HS-27A (cell line): Measurements from ENCODE around the gene MDN1.
"Not testable (repeated sequence)": the region's sequence is repeated elsewhere in the genome, so short reads cannot be mapped to it uniquely, and the experiment has no call there.

ENCODE experiments used
- DNase-seq: peaks from one replicate; pipeline ENCODE4 v3.0.0-alpha.2; 2012; ENCODE audit warnings: low read depth, missing footprints

MDN1 gene

DNA sequence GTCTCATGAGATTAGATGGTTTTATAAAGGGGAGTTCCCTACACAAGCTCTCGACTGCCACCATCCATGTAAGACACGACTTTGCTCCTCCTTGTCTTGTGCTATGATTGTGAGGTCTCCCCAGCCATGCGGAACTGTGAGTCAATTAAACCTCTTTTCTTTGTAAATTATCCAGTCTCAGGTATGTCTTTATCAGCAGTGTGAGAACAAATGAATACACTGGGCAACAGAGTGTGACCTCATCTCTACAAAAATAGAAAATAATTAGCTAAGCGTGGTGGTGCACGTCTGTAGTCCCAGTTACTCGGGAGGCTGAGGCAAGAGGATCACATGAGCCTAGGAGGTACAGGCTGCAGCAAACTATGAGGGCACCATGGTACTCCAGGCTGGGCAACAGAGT lies 51.3 kb downstream of the MDN1 start:
- no peak for DNase-seq

DNA sequence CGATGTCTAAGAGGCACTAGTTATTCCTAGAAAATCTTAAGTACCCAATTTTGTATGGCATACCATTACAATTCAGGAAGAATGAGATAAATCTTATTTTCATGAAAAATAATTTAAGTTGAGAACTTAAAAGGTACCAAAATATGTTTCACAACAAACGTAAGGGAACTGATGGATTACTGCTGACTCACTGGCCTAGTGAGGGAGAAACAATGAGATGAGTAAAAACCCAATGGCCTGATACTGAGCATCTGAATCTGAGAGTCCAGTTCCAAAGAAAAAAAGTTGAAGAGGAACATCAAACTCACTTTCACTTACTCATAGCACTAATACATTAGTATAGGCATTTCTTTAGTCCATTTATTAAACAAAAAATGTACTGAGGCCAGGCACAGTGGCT lies 56.0 kb downstream of the MDN1 start:
- DNase-seq, result no peak

DNA sequence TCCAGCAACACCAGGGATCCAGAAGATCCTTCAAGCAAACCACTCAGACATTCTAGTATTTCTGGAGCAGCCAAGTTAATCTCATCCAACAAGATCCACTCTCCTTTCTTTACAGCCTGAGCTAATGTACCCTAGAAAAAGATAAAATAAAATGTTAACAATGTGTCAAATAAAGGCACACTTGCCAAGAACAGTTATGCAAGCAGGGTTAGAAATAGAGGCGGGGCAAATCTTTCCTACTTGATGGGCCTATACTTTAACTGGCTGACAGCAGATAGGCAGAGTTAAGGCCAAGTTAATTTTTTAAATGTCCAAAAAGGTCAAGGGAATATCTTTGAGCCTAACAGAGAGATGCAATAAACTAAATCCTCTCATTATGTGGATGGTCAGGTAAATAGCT lies 60.8 kb downstream of the MDN1 start:
- no peak for DNase-seq

DNA sequence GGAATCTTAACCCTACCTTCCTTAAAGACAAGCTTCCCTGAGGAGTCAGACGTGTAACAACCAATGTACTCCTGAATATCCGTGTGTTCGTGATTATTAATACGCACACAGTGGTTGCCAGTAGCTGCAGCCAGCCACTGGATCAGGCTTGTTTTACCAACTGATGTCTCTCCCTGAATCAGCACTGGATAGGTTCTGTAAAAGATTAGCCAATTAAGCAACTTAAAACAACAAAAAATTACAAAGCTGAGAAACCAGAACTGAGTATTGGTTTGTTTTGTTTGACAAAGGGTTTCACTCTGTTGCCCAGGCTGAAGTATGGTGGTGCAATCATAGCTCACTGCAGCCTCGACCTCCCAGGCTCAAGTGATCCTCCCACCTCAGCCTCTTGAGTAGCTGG lies 69.3 kb downstream of the MDN1 start:
- no peak for DNase-seq

DNA sequence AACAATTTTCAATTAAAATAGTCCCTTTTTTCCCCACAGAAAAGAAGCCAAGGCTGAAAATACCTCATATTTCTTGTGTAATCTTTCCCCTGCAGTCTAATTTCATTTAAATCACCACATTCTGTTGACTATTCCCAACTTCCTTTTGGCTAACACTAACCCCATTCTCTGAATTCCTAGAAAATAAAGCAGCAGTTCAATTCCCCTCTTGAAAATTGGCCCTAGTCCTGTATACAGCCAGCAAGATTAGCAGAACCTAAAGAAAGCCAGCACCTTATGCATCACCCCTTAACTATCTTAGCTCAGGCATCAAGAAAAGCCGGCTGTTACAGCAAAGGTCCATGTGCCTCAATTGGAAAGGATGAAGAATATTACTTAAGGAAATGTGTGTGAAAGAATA lies 69.7 kb downstream of the MDN1 start:
- DNase-seq, result no peak

DNA sequence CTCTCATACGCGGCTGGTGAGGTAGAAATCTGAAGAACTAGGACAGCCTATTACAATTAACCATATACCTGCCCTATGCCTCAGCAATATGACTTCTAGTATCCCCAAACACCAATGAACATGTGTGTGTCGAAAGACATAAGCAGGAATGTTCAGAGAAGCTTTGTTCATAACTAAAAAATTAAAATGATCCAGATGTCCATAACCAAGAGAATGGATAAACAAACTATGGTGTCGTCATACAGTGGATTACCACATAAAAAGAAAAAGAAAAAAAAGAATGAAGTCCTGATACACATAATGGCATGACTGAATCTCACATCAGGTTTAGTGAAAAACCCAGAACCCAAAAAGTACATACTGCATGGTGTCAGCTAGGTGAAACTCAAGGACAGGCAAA lies 73.9 kb downstream of the MDN1 start:
- DNase-seq, result no peak

DNA sequence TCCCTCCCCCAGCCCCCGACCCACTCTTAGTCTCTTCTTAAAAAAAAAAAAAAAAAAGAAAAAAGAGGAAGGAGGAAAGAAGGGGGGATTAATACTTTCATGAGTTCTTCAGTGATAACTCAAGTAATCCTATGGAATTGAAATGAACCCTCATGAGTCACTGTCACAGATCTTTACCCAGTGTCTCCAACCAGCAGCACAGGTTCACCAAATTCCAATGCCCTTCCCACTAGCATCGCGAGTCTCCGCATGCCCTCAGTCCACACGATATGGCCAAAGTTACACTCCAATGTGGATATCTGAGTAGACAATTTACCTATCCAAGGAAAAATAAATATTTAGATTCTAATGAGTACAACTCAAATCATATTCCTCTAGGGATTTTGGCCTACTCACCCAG lies 74.5 kb downstream of the MDN1 start:
- DNase-seq, result no peak

DNA sequence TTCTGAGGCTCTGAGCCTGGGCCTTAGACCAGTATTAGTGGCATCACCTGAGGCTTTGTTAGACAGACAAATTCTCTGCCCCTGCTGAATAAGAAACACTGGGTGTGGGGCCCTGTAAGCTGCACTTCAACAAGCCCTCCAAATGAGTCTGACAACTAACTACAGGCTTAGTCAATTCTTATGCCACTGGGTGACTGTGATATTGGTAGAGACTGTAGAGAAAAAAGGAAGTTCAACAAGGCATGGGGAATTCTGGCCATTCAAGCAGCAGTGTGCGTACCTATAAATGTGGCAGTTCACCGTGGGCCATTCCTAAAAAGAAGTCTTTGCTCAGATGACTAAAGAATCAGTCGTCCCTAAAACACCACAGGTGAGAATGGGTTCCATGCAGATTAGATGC lies 82.7 kb downstream of the MDN1 start:
- DNase-seq, result no peak

DNA sequence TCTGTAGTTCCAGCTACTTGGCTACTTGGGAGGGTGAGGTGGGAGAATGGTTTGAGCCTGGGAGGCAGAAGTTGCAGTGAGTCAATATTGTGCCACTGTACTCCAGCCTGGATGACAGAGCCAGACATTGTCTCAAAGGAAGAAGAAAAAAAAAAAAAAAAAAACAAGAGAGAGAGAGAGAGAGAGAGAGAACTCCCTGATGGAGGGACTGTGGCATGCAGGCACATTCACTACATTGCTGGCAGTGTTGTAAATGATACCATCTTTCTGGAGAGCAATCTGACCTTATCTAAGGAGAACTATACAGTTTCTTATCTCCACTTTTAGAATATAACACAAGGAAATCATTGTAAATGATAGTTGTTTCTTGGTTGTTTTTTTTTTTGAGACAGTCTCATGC lies 85.1 kb downstream of the MDN1 start:
- DNase-seq, result no peak

DNA sequence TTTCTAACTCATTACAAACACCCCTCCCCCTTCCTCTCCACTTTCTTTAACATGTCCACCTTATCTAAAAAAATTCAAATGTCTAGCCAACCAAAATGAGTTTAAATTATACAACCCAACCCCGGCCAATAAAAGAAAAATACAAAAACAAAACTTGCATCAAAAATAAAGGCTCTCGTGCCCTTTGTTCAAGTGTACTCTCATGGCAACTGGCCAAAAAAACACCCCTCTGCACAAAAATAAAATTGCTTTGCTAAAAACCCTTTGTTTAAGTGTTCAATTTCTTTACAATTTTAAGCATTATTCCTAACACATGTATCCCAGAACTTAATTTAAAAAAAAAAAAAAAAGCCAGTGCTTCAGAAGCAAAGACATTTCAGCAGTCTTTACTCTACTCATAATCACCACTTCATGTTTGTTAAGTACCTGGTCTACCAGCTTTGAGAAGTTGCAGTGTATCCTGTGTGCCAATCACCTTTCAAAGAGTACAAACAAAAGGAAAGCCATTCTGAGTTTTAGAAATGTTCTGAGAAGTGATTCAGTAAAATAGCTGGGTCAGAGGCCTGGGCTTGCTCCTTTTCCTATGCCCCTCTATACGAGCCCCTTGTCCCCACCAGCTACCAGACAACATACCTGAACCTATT lies 87.5 kb downstream of the MDN1 start:
- DNase-seq, result no peak

DNA sequence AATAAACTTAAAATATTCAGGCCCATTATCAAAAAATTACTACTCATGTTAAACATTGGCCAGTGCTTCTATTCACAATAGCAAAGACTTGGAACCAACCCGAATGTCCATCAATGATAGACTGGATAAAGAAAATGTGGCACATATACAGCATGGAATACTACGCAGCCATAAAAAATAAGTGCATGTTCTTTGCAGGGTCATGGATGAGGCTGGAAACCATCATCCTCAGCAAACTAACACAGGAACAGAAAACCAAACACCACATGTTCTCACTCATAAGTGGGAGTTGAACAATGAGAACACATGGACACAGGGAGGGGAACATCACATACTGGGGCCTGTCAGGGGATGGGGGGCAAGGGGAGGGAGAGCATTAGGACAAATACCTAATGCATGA lies 88.3 kb downstream of the MDN1 start:
- DNase-seq, result not testable (repeated sequence)

DNA sequence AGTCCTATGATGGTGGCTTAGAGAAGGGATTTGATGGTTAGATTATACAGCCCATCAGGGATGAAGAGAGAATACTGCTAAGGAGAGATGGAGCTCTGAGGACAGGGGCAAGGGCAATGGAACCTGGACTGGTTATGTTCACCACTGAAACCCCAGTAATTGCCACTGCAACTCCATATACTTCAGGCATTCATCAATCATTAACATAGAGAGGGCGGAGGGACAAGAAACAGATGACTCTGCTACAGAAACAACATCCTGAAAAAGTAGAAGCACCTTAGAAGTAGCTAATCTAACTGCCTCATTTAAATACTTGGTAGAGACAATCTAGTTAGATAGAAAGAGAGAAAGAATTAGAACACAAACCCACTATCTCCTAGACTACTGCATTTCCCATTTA lies 89.8 kb downstream of the MDN1 start:
- no peak for DNase-seq

DNA sequence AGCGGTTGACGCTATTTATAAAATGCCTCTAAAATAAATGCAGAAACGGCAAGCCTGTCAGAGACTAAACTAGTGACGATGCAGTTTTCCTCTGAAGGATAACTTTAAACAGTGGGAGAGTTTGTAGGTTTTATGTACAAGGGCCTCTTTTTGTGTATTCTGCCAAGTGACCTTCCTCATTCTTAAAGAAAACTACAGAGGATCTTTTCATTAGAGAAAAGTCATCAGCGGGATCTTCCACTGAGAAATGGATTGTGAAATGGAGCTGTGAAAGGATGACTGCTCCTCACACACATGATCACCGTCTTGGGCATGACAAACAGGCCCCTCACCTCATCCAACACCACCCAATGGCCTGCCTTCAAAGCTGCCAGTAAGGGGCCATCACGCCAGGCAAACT lies 92.1 kb downstream of the MDN1 start:
- no peak for DNase-seq

DNA sequence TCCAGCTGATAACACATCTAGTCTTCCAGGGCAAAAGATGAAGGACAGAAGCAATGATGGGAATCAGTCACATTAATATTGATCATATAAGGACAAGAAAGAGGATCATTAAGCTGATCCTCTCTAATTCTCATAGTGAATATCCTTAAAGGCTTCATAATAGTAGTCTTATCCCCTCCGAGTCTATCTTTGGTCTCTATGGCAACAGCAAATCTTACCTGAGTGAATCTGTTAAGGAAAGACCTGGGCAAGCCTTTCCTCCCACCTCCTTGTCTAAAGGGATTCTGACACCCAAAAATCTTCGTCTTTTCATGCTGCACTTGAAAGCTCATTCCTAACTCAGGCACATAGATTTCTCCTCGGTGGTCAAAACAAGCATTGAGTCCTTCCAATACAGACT lies 94.6 kb downstream of the MDN1 start:
- DNase-seq, result no peak

DNA sequence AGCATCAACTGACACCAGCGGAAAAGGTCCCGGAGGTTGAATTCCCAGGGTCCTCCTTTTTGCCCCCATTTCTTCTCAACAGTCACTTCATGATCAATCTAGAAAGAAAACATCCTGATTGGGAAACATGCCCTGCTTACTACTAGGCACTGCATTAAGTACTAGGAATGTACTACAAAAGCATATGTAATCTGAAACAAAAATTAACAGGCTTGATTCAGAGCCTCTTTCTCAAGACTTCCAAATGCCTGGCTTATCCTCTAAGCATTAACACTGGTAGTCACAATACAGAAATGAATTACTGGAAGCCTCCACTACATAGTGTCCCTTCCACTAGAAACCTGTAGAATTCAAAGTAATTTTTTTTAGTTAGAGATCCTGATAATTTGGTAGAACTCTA lies 96.5 kb downstream of the MDN1 start:
- no peak for DNase-seq

DNA sequence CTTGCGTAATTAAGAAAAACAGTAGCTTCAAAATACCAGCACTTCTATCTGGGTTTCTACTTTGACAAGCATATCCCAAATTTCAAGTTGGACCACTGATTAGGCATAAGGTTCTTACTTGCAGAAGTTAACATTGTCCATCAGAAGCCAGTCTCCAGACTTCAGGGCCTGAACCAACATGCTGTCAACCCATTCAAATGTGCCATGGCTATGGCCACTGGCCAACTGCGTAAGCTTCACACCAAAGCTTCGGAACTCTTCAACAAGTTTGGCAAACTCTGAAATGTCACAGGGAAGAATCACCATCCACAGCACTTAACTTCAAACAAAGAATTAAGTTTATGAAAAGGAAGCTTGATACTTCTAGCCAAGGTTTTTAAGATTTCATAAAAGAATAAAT lies 103.1 kb downstream of the MDN1 start:
- DNase-seq, result no peak

DNA sequence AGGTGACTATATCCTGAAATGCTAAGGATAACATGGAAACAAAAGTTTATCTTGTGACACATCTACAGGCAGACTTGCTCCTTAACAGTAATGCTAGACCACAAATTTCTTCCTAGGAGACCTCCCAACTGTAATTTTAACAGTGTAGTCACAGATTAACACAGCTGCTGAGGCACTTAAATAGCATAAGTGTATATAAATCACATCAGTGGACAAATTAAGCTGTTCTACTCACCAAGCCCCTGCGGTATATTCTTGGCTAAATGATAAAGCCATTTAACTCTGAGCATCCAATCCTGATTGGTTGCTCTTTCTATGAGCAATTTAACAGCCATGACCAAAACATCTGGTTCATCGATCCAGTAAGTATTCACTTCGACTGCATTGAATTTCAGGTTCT lies 107.8 kb downstream of the MDN1 start:
- DNase-seq, result no peak

DNA sequence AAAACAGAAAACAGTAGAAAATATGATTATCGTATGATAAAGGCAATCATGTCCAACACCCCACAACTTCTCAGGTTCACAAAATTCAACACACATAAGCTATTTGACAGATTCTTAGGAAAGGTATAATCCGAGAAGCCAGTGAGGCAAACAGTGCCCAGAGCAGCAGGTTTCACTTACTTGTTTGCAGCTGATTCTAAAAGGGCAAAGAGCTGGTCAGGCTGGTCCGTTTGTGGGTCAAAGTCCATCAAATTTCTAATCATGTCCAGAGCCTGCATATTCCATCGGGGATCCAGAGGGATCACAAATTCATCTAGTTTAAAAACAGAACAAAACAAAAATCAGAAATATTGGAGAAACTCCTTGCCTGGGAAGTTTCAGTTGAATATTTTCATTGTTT lies 111.3 kb downstream of the MDN1 start:
- DNase-seq, result no peak

DNA sequence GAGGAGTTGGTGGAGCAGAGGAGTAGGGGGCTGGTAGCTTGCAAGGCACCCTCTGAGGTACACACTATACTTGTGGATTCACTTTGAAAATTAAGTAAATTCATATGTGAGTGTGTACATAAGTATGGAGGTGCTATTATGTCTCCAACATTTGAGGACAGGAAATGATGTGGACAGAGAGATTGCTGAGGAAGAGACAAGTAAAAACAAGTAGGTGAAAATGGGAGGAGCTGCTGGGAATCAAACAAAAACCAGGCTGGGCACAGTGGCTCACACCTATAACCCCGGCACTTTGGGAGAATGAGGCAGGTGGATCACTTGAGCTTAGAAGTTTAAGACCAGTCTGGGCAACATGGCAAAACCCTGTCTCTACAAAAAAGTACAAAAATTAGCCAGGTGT lies 111.8 kb downstream of the MDN1 start:
- no peak for DNase-seq

DNA sequence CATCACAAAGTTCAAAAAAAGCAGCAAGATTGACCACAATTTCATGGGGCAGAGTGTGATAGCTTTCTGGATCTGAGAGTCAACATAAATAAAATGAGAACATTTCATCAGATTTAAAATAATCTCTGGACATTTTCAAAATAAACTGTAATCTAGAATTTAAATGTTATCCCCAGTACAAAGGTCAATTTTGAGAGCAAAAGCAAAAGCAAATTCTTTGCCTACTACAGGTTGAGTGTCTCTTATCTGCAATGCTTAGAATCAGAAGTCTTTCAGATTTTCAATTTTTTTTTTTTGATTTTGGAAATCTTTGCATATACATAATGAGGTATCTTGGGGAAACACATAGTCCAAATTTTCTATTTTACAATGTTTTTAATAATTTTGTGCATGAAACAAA lies 113.5 kb downstream of the MDN1 start:
- no peak for DNase-seq

DNA sequence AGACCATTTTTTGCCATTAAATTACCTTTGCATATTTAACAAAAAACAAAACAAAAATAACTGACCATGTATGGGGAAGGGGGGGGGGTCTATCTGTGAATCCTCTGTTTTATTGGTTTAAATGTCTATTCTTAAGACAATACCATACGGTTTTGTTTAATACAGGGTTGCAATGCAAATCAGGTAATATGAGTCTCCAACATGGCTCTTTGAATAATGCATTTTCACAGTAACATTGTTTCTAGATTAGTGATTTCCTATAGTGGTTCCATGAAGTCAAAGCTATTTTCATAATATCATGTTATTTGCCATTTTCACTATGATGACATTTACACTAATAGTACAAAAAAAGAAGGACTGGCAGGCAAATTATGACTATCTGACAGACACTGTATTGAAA lies 116.3 kb downstream of the MDN1 start:
- DNase-seq, result no peak

DNA sequence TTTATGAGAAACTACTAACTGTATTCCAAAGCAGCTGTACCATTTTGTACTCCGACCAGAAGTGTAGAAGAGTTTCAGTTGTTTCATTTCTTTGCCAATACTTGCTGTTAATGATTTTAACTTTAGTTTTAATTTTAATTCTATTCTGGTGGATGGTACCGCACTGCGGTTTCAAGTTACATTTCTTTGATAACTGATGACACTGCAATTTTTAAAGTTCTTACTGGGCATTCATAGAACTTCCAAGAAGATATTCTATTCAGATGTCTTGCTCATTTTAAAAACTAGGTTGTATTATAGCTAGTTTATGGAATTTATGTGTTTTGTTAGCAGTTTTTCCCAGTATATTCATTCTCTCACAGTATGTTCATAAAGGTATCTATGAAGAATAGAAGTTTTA lies 117.2 kb downstream of the MDN1 start:
- DNase-seq, result no peak

DNA sequence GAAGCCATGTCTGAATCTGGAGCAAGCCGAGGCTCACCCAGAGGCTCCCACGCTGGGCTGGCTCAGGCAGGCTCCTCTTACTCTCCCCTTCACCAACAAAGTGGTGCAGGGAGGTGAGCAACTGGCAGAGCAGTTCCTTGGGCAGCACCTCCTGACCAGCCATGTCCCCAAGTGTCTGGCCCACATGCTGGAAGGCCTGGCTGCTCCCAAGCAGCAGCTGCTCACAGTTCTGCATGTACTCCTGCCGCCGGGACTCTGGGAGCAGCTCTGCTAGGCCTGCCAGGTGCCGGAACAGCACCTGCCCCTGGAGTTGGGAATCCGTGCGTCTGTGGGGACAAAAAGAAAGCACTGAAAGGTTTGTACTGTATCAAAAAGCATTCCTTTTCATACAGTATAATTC lies 123.9 kb downstream of the MDN1 start:
- no peak for DNase-seq

DNA sequence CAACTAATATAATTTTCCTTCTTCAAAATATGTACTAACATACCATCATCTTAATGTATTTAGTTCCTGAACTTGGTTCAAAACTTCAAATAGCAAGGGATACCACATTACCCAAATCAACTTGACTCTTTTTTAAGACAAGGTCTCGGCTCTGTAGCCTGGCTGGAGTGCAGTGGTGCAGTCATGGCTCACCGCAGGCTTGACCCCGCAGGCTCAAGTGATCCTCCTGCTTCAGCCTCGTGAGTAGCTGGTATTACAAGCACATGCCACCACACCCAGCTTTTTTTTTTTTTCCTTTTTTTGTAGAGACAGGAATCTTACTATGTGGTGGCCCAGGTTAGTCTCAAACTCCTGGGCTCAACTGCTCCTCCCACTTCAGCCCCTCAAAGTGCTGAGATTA lies 125.2 kb downstream of the MDN1 start:
- DNase-seq, result no peak

DNA sequence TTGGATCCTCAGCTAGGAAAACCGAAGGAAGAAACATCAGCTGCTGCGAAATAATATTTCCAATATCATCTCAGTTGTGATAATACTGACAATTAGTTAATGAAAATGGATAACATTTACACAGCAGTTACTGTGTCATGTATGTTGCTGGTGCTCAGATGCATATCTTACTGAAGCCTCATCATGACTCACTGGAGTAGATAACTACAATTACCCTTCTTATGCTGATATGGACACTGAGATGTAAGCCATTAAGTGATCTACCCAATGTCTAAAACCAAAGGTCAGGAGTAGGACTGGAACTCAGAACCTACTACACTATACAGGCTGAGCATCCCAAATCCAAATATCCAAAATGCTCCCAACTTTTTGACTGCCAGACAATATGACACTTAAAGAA lies 126.4 kb downstream of the MDN1 start:
- DNase-seq, result no peak
